ENCODE data around the gene TAF6L. TPM values are rescaled to one million over a fixed set of nuclear protein-coding genes. Genes with fewer than 3 reads are reported as not detected.

Gene TAF6L
- polyA plus RNA-seq, 3 donors, result 5.1 to 35.5 (median 5.3) TPM

GRCh38 chr11:62725646-62726045, 45.5 kb upstream of the TAF6L start:
- no peaks in the 10 kb centered on the region for H3K27me3 Mint-ChIP-seq (ENCODE audit: low read depth in 3 of 3)
- H3K4me3 Mint-ChIP-seq, result peak overlapping the region; percentile 91 to 98
- intact Hi-C loops (cut with micrococcal nuclease), result loop anchor here (1.0 to 5.0 kb wide), 2 partner anchors 15 to 47 kb away; partner anchors contain the start of gene TAF6L (in 2 of the 2)
- peak overlapping the region; percentile 84 to 97 (median 91) for H3K4me3 ChIP-seq (replicated peaks in 1 of 3; ENCODE audit: low read depth in 2 of 3, low read length in 3 of 3)
- H3K36me3 Mint-ChIP-seq, result peaks cover 37 to 43% of the 10 kb centered on the region in 2 donors
- H3K4me1 Mint-ChIP-seq, result peaks cover 43% of the 10 kb centered on the region
- peak overlapping the region; percentile 88 to 91 for H3K27ac ChIP-seq (ENCODE audit: low read depth in 1 of 2, low read length in 2 of 2)
- no peak overlapping the region for H2AFZ ChIP-seq (ENCODE audit: insufficient read depth, low read depth, low read length, poor library complexity, severe bottlenecking)
- H3K9ac ChIP-seq (ENCODE audit: insufficient read depth, low read length, poor library complexity, severe bottlenecking), result peak overlapping the region; percentile 91
- H3K79me2 ChIP-seq (ENCODE audit: insufficient read depth, low read length), result peaks cover 82% of the 10 kb centered on the region
- H3K4me2 ChIP-seq (replicated peaks; ENCODE audit: extremely low read depth, low read length, poor library complexity, severe bottlenecking), result peak overlapping the region; percentile 100
- peaks cover 0 to 3% (median 0%) of the 10 kb centered on the region in 7 donors for H3K9me3 Mint-ChIP-seq
- H3K36me3 ChIP-seq (replicated peaks in 1 of 2; ENCODE audit: control insufficient read depth in 1 of 2, insufficient read depth in 2 of 2, low read length in 2 of 2), result peaks cover 37 to 43% of the 10 kb centered on the region in 2 donors
- no peak for TF ChIP-seq CTCF (IDR thresholded peaks at IDR 0.05)
- peak overlapping the region; percentile 32 to 98 (median 92) for H3K27ac Mint-ChIP-seq
- DNase-seq, result no peak
- no peaks in the 10 kb centered on the region for H3K27me3 ChIP-seq (ENCODE audit: control insufficient read depth in 2 of 2, insufficient read depth in 2 of 2, low read length in 2 of 2)
- H3K4me1 ChIP-seq (ENCODE audit: control insufficient read depth in 1 of 2, insufficient read depth in 2 of 2, low read length in 2 of 2), result peaks cover 36 to 45% of the 10 kb centered on the region in 2 donors
- no peaks in the 10 kb centered on the region for H3K9me3 ChIP-seq (replicated peaks in 1 of 2; ENCODE audit: control insufficient read depth in 1 of 2, insufficient read depth in 1 of 2, low read length in 2 of 2)
- WGBS (ENCODE audit: insufficient coverage), result 2% methylated on average over 7 of the region's 7 CpGs
- peaks cover 60% of the 10 kb centered on the region for H4K20me1 ChIP-seq (ENCODE audit: insufficient read depth, low read length)

- peak overlapping the region; percentile 94 to 98 (median 98) for H3K27ac Mint-ChIP-seq
These were observed 44.9 kb upstream of the TAF6L start for GRCh38 chr11:62726156-62726914.

More at GRCh38 chr11:62726156-62726914, 44.9 kb upstream of the TAF6L start:
- Mint-ChIP-seq H3K9me3 (peaks cover 0 to 3% (median 0%) of the 10 kb centered on the region in 7 donors), H3K36me3 (peaks cover 35 to 41% of the 10 kb centered on the region in 2 donors), H3K27me3 (ENCODE audit: low read depth in 3 of 3) (no peaks in the 10 kb centered on the region), H3K4me3 (peak overlapping the region; percentile 91 to 98), H3K4me1 (peaks cover 45% of the 10 kb centered on the region)
- Histone ChIP-seq H3K27ac (ENCODE audit: low read depth in 1 of 2, low read length in 2 of 2) (peak overlapping the region; percentile 88 to 91), H3K79me2 (ENCODE audit: insufficient read depth, low read length) (peaks cover 82% of the 10 kb centered on the region), H3K4me2 (replicated peaks; ENCODE audit: extremely low read depth, low read length, poor library complexity, severe bottlenecking) (peak overlapping the region; percentile 100), H3K36me3 (replicated peaks in 1 of 2; ENCODE audit: control insufficient read depth in 1 of 2, insufficient read depth in 2 of 2, low read length in 2 of 2) (peaks cover 33 to 40% of the 10 kb centered on the region in 2 donors), H3K9me3 (replicated peaks in 1 of 2; ENCODE audit: control insufficient read depth in 1 of 2, insufficient read depth in 1 of 2, low read length in 2 of 2) (no peaks in the 10 kb centered on the region), H3K4me3 (replicated peaks in 1 of 3; ENCODE audit: low read depth in 2 of 3, low read length in 3 of 3) (peak overlapping the region; percentile 84 to 97 (median 91)), H4K20me1 (ENCODE audit: insufficient read depth, low read length) (peaks cover 57% of the 10 kb centered on the region), H2AFZ (ENCODE audit: insufficient read depth, low read depth, low read length, poor library complexity, severe bottlenecking) (peak overlapping the region; percentile 90), H3K27me3 (ENCODE audit: control insufficient read depth in 2 of 2, insufficient read depth in 2 of 2, low read length in 2 of 2) (no peaks in the 10 kb centered on the region), H3K9ac (ENCODE audit: insufficient read depth, low read length, poor library complexity, severe bottlenecking) (peak overlapping the region; percentile 91), H3K4me1 (ENCODE audit: control insufficient read depth in 1 of 2, insufficient read depth in 2 of 2, low read length in 2 of 2) (peaks cover 36 to 45% of the 10 kb centered on the region in 2 donors)
- TF ChIP-seq CTCF (IDR thresholded peaks at IDR 0.05), result no peak
- 0% methylated on average over 48 of the region's 51 CpGs for WGBS (ENCODE audit: insufficient coverage)
- no peak for DNase-seq
- intact Hi-C loops (cut with micrococcal nuclease), result loop anchor here (1.0 to 5.0 kb wide), 2 partner anchors 16 to 46 kb away; partner anchors contain the start of gene TAF6L (in 2 of the 2)

All from CD14-positive monocyte (primary cell).